RWPE1 (cell line): ENCODE measurements around the gene FAM83C.

Experiments used
- CTCF ChIA-PET: fragments of 350-600 bp; sonication (Branson Sonifier 250); formaldehyde crosslinking; extraction: SDS; loops from one replicate; lab custom pipeline; 2021; lab: Yijun Ruan, JAX
- POLR2A ChIA-PET: fragments of 400-600 bp; formaldehyde crosslinking; extraction: SDS; loops from one replicate; lab custom pipeline; 2020; ENCODE audit warnings: antibody characterized with exemption; ENCODE audit not compliant: low non-redundant PET; lab: Yijun Ruan, JAX
- DNase-seq: peaks from one replicate; pipeline ENCODE4 v3.0.0; 2012; ENCODE audit warnings: low spot score
- H3K27ac ChIP-seq: fragments of 450-650 bp; 2 replicates; pipeline ENCODE4 v1.5.1; 2017
- TF ChIP-seq, protein P1 (sequence below): fragments of 450-650 bp; conservative IDR thresholded peaks from 2 replicates; pipeline ENCODE4 v1.5.1; 2017; ENCODE audit warnings: low read depth, mild to moderate bottlenecking

Gene FAM83C

DNA sequence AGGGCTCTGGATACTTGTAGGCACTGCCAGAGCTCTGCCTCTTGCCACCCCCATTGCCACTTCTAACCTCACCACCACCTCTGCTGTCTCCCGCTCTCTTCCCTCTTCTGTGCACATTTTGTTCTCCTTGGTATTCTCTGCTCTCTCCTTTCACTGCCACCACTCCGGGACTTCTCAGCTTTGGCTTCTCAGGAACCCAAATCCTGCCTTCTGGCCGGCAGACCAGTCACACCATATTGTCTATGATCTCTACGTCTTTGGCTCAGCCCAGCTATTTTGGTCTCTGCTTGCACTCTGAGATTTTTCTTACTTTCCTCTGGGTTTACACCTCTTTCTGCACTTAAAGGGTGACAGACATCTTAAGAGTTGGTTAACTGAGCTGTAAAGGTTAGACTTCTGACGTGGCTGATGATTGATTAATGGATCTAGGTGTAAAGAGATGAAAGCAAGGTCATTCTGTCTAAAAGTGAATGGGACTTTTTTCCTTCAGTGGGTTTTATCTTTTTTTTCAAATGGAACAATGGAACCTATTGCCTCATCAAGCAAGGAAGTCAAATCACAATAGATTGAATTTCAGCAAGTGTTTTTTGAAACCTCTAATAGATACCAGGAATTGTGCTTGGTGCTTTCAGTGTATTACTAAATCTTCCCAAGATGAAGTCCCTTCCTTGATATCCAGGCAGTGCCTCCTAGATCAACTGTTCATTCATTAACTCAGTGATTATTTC, 52.0 kb downstream of the FAM83C start:
- ChIA-PET CTCF (interaction anchor here (0.6 kb wide), 4 partner anchors 19 to 207 kb away, joined by 3 to 4 read pairs (median 3); no protein-coding TSS in a partner anchor), POLR2A (interaction anchor here (0.5 kb wide), 1 partner anchor 131 kb away, joined by 3 read pairs; no protein-coding TSS in a partner anchor)
- H3K27ac ChIP-seq: no peak overlapping the region
- no peak for DNase-seq
- TF ChIP-seq, protein P1, sequence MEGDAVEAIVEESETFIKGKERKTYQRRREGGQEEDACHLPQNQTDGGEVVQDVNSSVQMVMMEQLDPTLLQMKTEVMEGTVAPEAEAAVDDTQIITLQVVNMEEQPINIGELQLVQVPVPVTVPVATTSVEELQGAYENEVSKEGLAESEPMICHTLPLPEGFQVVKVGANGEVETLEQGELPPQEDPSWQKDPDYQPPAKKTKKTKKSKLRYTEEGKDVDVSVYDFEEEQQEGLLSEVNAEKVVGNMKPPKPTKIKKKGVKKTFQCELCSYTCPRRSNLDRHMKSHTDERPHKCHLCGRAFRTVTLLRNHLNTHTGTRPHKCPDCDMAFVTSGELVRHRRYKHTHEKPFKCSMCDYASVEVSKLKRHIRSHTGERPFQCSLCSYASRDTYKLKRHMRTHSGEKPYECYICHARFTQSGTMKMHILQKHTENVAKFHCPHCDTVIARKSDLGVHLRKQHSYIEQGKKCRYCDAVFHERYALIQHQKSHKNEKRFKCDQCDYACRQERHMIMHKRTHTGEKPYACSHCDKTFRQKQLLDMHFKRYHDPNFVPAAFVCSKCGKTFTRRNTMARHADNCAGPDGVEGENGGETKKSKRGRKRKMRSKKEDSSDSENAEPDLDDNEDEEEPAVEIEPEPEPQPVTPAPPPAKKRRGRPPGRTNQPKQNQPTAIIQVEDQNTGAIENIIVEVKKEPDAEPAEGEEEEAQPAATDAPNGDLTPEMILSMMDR: no peak

DNA sequence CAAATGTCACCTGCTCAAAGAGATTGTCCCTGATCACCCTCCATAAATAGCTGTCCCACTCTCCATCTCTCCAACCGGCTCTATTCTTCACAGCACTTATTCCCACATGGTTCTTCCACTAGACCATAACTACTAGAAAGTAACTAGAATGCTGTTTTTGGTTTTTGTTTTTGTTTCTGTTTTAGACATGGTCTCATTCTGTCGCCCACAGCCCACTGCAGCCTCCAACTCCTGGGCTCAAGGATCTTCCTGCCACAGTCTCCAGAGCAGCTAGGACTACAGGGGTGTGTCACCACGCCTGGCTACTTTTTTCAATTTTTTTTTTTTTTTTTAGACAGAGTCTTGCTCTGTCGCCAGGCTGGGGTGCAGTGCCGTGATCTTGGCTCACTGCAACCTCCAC, 53.5 kb downstream of the FAM83C start:
- CTCF ChIA-PET: no interaction called here
- no peak for DNase-seq
- TF ChIP-seq, protein P1: no peak
- no peak overlapping the region for H3K27ac ChIP-seq
- POLR2A ChIA-PET: no interaction called here

DNA sequence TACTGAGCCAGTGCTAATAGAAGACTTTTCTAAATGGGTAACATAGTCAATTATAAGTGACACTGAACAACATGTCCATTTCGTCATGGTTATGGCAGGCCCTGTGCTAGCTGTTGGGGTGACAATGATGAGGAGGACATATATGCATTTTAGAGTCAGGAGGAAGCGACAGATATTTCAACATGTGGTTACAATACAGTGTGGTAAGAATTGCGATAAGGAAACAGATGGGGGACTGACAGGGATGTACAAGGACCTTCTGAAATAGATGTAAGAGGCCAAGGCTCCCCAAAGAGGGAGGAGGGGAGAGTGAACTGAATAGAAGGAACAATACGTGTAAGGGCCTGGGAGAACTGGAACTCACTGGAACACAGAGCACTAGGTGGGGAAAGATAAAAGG, 54.1 kb downstream of the FAM83C start:
- CTCF ChIA-PET: interaction anchor here (0.9 kb wide), 1 partner anchor 32 kb away, joined by 3 read pairs; no protein-coding TSS in a partner anchor
- H3K27ac ChIP-seq: no peak overlapping the region
- DNase-seq: no peak
- POLR2A ChIA-PET: no interaction called here
- TF ChIP-seq, protein P1: no peak

DNA sequence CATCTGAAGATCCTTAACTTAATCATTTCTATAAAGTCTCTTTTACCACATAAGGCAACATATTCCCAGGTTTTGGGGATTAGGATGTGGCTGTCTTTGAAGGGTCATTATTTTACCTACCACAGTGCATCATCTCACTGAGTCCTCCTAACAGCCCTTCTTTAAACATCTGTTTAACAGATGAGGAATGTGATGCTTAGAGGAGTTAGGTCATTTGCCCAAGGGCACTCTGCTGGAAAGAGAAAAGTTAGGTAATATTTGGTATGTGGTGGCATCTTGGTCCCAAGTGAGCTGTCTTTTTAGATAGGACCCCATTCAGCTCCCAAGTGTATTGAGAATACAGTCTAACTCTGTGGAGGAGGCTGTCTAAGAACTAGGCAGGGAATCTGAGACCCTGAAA, 54.7 kb downstream of the FAM83C start:
- DNase-seq: no peak
- ChIA-PET POLR2A (no interaction called here), CTCF (interaction anchor here (0.5 to 0.9 kb wide), 2 partner anchors 32 to 141 kb away, joined by 3 to 4 read pairs; no protein-coding TSS in a partner anchor)
- TF ChIP-seq, protein P1: no peak
- H3K27ac ChIP-seq: no peak overlapping the region

DNA sequence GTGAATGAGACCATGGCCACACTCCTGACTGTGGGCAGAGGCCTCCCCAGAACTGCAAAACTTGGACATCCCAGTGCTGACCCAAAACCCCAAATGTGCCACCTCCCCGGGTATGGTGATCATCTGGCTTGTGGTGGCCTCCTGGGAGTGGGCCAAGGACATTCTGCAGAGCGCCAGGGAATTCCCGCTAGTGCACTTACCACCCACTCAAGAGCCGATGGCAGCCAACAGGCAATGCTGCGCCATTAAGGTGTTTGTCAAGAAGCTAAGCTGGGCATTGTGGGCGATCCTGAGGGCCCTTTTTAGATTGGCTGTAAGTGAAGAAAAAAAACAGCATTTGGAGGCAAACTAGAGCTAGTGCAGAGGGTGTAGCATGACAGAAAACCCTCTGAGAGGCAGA, 56.3 kb downstream of the FAM83C start:
- TF ChIP-seq, protein P1: no peak
- CTCF ChIA-PET: interaction anchor here (0.7 kb wide), 2 partner anchors 139 to 307 kb away, joined by 3 to 4 read pairs; no protein-coding TSS in a partner anchor
- no peak overlapping the region for H3K27ac ChIP-seq
- DNase-seq: no peak
- POLR2A ChIA-PET: no interaction called here
